SHP77 treated with DMSO at 0.1 percent for 48 hours (cell line): ENCODE measurements around the gene TEX22.

Source experiments
- DNase-seq: peaks from one replicate; lab custom pipeline; 2025; lab: John Stamatoyannopoulos, UW

The TEX22 gene

GRCh38 chr14:105400016-105400415, 1.7 kb downstream of the TEX22 start:
- DNase-seq, result no peak

GRCh38 chr14:105401699-105402098, 3.4 kb downstream of the TEX22 start:
- DNase-seq, result no peak

- DNase-seq, result no peak
These were observed 10.3 kb downstream of the TEX22 start for GRCh38 chr14:105408592-105408991.

- DNase-seq, result no peak
These were observed 11.0 kb downstream of the TEX22 start for GRCh38 chr14:105409364-105409763.

- DNase-seq, result no peak
These were observed 12.3 kb downstream of the TEX22 start for GRCh38 chr14:105410642-105411016.

- no peak for DNase-seq
These were observed 12.9 kb downstream of the TEX22 start for GRCh38 chr14:105411017-105411941.

GRCh38 chr14:105411985-105412770, 13.8 kb downstream of the TEX22 start:
- DNase-seq, result no peak

GRCh38 chr14:105412771-105413543, 14.6 kb downstream of the TEX22 start:
- DNase-seq, result no peak

- DNase-seq, result no peak
These were observed 15.2 kb downstream of the TEX22 start for GRCh38 chr14:105413544-105413886.

- DNase-seq, result no peak
These were observed 16.4 kb downstream of the TEX22 start for GRCh38 chr14:105414456-105415371.

- DNase-seq, result no peak
These were observed 17.4 kb downstream of the TEX22 start for GRCh38 chr14:105415481-105416428.

GRCh38 chr14:105416671-105417070, 18.3 kb downstream of the TEX22 start:
- no peak for DNase-seq

GRCh38 chr14:105417690-105418121, 19.4 kb downstream of the TEX22 start:
- no peak for DNase-seq

- no peak for DNase-seq
These were observed 20.2 kb downstream of the TEX22 start for GRCh38 chr14:105418269-105419194.

GRCh38 chr14:105419195-105420091, 21.1 kb downstream of the TEX22 start, which contains the start of gene MTA1:
Gene MTA1, plus strand, starts transcription at chr14:105419827. Its CDS starts 209 bp downstream, at chr14:105420036.
- DNase-seq, result no peak

GRCh38 chr14:105420101-105420973, 22.0 kb downstream of the TEX22 start:
- no peak for DNase-seq
